Cardiac septum (tissue), 1 donor: ENCODE data around the gene SMIM31. TPM values are rescaled to one million over a fixed set of nuclear protein-coding genes. Genes with fewer than 3 reads are reported as not detected.

Experiments used
- DNase-seq: peaks from one replicate; pipeline ENCODE4 v3.0.0-alpha.2; 2020; ENCODE audit warnings: low spot score
- intact Hi-C: fragments of 100-400 bp; cut with DNase I; formaldehyde crosslinking; loops from one replicate; pipeline ENCODE4 v1.14.0; 2022
- total RNA-seq: library from RNA; stranded (reverse); fragmentation: NEBNext Ultra II Directional; extraction: Animal tissue kit (Norgen Biotek cat#: 25700); gene quantifications from one replicate; pipeline ENCODE4 v1.2.1, GENCODE V29; 2021
- donor health status: DM: no; HTN: no; CAD: no.

SMIM31 gene
- total RNA-seq, 1 donor from 2014 or later: not detected

DNA sequence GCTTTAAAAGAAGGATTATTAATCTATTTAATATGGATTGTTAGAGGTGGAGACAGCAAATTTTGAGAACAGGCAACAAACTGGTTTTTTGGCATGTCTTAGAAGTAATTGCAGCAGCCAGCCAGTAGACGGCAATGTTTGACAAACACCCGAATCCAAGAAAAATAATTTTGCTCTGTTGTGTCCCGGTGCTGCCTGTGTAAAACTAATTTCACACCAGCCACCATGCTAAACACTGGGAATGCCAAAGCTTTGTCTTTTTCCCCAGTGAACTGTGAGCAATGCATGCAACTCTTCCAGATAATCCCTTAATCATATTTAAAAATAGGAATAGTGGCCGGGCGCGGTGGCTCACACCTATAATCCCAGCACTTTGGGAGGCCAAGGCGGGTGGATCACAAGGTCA is 25.9 kb downstream of the SMIM31 start:
- intact Hi-C loops: loop anchor here (10.0 kb wide), 1 partner anchor 315 kb away; no protein-coding TSS in a partner anchor
- DNase-seq: no peak

DNA sequence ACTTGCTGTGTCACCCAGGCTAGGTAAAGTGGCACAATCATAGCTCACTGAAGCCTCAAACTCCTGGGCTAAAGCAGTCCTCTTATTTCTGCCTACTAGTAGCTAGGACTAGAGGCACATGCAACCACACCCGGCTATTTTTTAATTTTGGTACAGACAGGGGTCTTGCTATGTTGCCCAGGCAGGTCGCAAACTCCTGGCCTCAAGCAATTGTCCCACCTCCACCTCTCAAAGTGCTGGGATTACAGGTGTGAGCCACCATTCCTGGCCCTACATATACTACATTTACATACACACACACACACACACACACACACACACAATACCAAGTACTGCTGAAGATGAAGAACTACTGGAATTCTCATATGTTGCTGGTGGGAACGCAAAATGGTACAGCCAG is 26.9 kb downstream of the SMIM31 start:
- no peak for DNase-seq
- intact Hi-C loops: loop anchor here (10.0 kb wide), 1 partner anchor 314 kb away; no protein-coding TSS in a partner anchor

DNA sequence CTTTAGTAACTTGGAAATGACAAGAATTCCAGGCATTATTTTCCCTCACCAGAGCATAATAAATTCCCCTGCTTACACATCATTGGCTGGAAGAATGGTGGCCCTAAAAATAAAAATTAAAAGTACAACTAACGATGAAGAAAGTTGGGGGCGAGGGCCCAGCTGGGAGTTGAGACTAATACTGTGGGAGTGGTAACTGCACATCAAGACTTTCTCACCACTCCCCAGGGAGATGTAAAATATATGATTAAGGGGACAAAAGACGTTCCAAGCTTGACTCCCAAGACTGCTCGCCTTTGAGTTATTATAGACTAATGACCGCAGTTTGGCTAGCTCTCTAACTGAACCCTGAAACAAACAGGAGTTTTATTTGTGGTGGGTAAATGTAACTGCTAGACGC is 30.0 kb downstream of the SMIM31 start:
- intact Hi-C loops: loop anchor here (10.0 kb wide), 1 partner anchor 311 kb away; no protein-coding TSS in a partner anchor
- DNase-seq: no peak

DNA sequence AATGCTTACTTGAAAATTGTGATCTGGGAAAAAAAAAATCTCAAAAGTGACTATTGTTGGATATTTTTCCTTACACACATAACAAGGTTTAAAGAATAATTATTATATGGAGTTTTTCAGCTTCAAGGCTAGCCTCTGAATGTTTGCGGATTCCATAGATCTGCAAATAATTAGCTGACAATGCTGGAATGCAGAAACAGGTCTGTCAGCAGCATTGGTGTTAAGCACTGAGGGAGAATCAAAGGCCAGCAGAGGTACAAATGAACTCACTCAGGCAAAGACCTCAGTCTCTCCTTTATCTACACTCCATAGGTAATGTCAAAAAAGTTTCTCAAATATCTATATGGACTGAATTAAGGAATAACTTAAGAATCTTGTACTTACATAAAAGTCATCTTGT is 35.1 kb downstream of the SMIM31 start:
- intact Hi-C loops: loop anchor here (10.0 kb wide), 1 partner anchor 306 kb away; no protein-coding TSS in a partner anchor
- no peak for DNase-seq

DNA sequence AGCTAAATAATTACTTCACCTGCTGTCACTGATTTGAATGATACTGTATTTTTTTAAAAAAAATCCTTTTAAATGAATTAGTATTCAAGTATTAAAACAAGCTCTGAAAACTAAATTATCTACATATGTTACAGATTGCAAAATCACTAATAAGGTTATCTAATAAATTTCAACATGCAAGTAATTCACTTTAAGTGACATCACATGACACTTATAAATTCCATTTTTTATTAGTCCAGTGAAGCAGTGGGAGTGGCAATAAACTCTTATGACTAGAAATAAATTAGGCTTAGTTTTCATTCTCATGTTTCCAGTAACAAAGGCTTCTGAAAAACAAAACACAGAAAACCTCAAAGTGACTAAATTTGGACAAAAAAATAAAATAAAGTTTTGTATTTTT is 36.3 kb downstream of the SMIM31 start:
- intact Hi-C loops: no loop called here
- DNase-seq: no peak

DNA sequence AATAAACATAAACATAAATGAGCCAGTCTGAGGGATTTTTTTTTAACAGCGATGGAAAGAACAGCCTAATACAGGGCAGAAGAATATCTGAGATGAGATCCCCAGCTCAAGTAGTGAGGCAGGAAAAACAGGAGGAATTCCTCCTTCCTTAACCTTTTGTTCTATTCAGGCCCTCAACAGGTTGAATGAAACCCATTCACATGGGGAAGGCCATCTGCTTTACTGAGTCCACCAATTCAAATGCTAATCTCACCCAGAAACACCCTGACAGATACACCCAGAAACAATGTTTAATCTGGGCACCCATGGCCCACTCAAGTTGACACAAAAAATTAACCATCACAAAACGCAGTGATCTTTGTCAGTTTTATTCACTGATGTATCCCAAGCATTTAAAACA is 45.5 kb downstream of the SMIM31 start:
- intact Hi-C loops: no loop called here
- no peak for DNase-seq

DNA sequence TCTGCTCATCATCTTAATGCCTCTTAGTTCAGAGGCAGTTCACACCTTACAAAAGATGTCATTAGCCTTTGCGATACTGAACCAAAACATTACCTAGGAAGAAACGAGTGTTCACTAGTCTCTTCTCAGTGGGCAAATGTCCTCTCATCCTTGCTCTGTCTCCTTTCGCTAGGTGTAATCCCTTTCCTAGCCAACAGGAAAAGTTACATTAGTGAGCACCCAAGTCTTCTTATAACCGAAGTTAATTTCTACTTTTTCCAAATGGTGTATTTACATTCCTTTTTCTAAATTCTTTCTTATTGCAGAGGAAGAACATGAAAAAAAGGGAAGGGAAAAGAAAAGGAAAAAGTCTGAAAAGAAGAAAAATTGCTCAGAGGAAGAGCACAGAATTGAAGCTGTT is 46.9 kb downstream of the SMIM31 start:
- DNase-seq: no peak
- intact Hi-C loops: no loop called here

DNA sequence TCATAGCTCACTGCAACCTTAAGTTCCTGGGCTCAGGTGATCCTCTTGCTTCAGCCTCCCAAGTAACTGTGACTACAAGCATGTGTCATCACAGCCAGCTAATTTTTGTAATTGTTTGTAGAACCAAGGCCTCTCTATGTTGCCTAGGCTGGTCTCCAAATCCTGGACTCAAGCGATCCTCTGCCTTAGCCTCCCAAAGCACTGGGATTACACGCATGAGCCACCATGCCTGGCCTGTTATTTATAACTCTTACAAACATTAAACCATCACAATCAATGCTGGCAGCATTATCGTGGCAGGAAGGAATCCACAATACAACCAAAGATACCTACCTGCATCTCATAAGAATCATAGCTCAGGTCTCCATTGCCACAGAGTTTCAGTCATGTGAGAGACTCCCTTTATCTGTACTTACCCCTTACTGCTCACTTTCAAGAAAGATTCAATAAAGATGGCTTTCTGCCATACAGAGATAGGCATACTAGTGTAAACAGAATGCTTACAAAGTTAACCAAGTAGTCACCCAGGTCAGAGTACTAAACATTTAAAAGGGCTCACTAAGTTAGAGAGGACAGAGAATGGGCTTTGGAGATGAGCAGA is 48.5 kb downstream of the SMIM31 start:
- DNase-seq: no peak
- intact Hi-C loops: no loop called here

DNA sequence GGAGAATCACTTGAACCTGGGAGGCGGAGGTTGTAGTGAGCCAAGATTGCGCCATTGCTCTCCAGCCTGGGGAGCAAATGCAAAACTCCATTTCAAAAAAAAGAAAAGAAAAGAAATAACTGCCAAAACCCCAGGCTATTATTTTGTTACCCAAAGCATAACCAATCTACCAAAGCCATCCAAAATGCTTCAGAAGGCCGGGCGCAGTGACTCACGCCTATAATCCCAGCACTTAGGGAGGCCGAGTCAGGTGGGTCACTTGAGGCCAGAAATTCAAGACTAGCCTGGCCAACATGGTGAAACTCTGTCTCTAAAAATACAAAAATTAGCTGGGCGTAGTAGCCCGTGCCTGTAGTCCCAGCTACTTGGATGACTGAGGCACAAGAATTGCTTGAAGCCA is 49.8 kb downstream of the SMIM31 start:
- intact Hi-C loops: no loop called here
- no peak for DNase-seq

DNA sequence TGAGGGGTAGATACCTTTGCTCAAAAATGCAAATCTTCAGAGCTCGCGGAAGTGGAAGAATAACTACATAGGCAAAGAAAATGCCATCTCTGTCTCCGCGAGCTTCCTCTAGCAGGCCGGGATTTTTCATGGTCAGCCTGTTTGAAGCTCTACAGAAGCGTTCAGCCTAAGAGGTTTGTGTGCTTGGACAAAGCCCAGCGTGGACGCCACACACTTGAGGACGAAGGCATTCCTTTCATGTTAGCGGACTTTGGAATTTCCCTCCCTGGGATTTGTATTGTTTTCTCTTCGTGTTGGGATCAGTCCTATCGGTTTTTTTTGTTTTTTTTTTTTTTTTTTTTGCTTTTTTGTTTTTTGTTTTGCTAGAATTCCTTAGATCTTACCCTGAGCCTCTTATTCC is 53.7 kb downstream of the SMIM31 start:
- DNase-seq: no peak
- intact Hi-C loops: no loop called here

DNA sequence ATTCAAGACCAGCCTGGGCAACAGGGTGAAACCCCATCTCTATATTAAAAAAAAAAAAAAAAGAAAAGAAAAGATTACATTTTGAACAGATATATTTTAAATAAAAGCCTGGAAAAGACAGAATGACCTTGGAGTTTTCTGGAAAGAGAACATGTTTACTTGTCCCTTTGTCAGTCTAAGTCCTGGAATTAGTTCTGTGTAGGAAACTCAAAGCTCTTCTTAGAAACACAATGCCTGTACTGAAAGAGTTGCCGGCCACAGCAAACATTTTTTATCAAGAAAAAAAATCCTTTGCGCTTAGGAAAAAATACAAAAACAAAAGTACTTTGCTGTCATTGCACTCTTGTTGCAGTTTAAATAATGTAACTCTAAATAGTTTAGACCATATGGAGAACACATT is 59.6 kb downstream of the SMIM31 start:
- DNase-seq: no peak
- intact Hi-C loops: no loop called here

DNA sequence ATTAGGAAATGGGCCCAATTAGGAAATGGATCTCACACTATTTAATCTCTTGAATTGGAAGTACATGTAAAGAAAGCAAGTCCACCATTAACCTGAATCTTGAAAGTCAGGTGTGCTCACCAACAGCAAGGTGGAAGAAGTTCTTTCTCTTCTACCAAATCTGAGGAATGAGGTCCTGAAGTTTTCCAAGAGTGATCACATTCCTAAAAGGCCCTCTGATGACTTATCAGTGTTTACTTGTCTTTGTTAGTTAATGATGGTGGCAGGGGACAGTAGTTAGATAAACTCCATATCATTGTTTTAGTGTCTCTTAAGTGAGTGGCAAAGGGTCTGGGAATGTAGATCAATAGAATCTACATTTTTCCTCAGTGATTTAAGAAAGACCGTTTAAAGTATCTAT is 61.8 kb downstream of the SMIM31 start:
- intact Hi-C loops: no loop called here
- DNase-seq: no peak

DNA sequence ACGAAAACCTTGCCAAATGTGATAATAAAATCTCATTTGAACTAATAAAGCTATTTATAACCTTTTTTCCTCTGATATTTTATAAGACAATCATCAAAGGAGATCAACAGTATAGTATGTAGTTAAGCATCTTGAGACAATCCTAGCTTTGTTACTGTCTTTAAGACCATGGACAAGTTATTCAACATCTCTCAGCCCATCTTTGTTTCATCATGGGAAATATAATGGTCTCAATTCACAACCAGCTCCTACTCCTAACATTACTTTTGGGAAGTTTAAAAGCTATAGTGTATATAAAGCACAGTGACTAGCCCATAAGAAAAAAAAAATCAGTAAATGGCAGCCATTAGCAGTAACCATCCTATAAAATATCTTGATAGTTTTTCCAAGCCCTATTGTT is 65.4 kb downstream of the SMIM31 start:
- intact Hi-C loops: no loop called here
- no peak for DNase-seq

DNA sequence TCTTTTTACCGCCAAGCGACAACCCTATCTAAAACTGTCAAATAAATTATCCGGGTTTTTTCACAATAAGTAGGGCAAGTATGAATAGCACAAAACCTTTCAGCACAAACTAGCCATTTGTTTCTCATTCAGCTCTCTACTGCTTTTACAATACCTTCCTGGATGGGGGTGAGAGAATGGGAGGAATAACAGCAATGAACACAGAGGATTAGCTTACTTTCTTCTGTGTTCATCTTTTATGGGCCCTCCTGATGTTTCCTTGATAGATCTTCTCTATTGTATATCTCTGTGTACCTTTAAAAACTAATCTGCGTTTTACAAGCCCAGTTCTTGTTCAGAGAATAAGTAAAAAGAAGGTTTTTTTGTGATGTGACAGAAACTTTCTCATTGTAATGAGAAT is 67.8 kb downstream of the SMIM31 start:
- no peak for DNase-seq
- intact Hi-C loops: no loop called here

DNA sequence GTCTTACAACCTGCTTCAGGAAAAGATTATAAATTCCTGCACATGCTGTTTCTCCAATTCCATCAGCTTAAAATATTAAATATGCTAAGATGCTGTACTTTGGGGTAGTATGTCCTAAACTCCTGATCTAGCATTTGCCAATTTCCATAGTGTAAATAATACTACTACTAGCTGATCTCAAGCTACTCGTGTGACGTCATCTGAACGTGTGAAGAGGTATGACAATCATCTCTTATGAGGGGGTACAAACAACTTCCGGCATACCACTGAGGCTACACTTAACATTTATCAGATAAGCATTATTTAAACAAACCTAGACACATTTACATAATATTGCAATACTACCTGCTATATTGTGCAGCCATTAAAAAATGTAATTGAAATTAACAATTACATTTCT is 70.7 kb downstream of the SMIM31 start:
- intact Hi-C loops: no loop called here

DNA sequence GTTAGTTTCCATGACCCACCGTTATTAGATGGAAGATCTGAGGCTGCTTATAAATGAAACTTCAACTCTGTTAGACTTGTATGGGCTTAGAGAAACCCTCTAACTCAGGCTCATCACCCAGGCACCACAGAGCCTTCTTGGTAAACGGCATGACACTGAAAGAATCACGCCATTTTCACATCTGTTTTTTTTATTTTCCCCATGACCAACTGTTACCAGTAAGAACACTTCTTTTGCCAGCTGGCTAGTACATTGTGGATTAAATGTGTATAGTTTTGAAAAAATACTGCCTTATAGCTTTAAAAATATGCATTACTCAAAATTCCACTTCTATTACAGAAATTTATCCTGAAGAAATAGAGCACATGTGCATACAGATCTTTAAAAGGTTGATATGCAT is 75.0 kb downstream of the SMIM31 start:
- intact Hi-C loops: no loop called here
- no peak for DNase-seq

More for the DNA sequence above, 70.7 kb downstream of the SMIM31 start:
- no peak for DNase-seq

DNA sequence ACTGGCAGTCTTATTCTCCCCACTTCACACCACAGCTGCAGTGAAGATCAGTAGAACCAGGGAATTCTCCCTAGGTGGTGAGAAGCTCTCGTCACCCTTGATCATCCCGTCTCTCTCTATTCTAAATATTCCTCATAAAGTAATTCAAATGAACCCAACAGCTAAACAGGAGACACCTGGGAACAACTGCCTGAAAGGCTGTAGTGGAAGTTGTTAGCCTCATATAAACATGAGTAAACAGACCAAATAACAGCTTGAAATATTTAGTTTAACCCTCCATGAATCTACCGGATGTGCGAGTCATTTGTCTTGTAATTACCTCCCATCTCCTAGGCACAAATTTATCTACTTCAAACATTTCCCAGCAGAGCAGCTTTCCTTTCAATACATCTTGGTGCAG is 92.6 kb downstream of the SMIM31 start:
- DNase-seq: no peak
- intact Hi-C loops: no loop called here

DNA sequence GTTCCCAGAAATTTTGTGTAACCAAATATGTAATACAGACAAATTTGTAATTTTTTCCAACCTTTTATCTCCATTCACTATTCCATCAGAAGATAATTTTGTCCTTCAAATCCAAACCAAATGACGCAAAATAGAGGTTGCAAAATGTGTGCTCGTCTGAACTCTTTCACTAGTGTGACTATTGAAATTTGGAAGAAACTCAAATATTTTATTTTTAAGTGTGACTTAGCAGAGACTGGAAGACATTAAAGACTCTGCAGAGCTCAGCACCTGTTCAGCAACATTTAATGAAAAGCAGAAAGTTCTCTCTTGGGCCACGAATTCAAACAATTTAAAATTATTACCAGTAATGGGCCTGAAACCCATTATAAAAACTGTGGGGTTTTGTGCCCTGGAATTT is 93.1 kb downstream of the SMIM31 start:
- no peak for DNase-seq
- intact Hi-C loops: no loop called here

DNA sequence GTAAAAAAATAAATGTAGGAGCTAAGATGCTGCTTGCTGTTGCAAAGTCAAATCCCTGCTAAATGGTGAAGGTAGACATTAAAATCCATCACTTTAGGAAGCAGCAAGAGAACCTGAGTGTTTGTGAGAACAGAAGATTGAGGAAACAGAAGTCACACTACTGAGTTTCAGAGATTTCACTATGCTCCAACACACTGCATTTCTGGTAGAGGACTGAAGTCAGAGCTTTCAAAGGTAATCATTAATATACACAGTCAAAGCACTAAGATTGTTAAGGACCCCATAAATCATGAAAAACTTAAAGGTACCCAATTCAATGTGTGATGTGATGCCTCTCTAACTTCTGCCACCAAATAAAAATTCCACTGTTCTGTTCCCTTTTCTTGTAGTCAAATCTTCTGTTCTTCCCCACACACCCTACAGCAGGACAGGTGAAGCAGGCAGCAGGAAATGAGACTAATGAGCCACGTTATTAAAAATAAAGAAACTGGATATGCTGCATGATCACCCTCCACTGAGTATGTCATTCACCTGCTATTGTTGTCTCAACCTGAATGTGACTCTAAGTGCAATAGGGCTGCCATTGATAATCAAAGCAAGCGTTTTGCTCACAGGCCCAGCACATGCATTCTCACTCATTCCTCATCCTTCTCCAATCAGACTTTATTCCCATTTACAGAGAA is 94.2 kb downstream of the SMIM31 start:
- intact Hi-C loops: no loop called here

More for the DNA sequence above, 94.2 kb downstream of the SMIM31 start:
- DNase-seq: no peak
